ENCODE data around the gene EHHADH. TPM values are rescaled to one million over a fixed set of nuclear protein-coding genes. Genes with fewer than 3 reads are reported as not detected.

EHHADH gene
- total and polyA plus RNA-seq, 2 experiments from 2014 or later, result 2.7 to 3.1 TPM

- peak overlapping the region; percentile 58 for H3K27ac ChIP-seq
- H3K36me3 ChIP-seq (ENCODE audit: low read depth), result no peaks in the 10 kb centered on the region
- no peaks in the 10 kb centered on the region for H4K20me1 ChIP-seq (ENCODE audit: insufficient read depth)
- H3K9me2 ChIP-seq (ENCODE audit: insufficient read depth), result no peaks in the 10 kb centered on the region
- TF ChIP-seq EZH2 (IDR thresholded peaks at IDR 0.05; ENCODE audit: insufficient read depth, poor library complexity, severe bottlenecking) (no peak), EZH2phosphoT487 (IDR thresholded peaks at IDR 0.05; ENCODE audit: insufficient read depth, low read depth) (no peak)
- H3K9me3 ChIP-seq (ENCODE audit: low read depth), result no peaks in the 10 kb centered on the region
- peak; percentile 79 for DNase-seq
- peak overlapping the region; percentile 71 for H2AFZ ChIP-seq
- no peaks in the 10 kb centered on the region for H3K27me3 ChIP-seq (replicated peaks; ENCODE audit: insufficient read depth)
- H3K4me3 ChIP-seq, result peak overlapping the region; percentile 18; the same call in 1 of the 2 replicates
- H3K9ac ChIP-seq, result no peak overlapping the region
- H3K4me2 ChIP-seq (ENCODE audit: unreplicated experiment), result peak overlapping the region; percentile 51
- H3K79me2 ChIP-seq (ENCODE audit: insufficient read depth), result no peaks in the 10 kb centered on the region
- peaks cover 25% of the 10 kb centered on the region for H3K4me1 ChIP-seq (ENCODE audit: insufficient read depth)
- in situ Hi-C loops (cut with MboI), result no loop called here
- peaks cover 24% of the 10 kb centered on the region for H3F3A ChIP-seq (ENCODE audit: insufficient read depth)
Measured at GRCh38 chr3:185225523-185225922, 28.3 kb downstream of the EHHADH start.

DNA sequence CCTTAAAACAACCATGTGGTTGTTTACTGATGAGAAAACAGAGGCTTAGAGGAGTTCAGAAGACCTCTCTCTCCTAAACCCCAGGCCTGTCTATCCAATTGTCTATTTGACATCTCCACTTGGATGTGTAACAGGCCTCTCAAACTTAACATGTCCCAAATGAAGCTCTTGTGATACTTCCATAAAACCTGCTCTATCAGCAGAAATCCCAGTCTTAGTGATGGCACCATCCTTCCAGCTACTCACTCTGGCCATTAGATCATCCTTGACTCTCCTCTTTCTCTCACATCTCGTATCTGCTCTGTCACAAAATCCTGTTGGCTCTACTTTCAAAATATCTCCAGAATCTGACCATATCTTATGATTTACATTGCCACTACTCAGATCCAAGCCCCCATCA lies 28.8 kb downstream of the EHHADH start:
- Histone ChIP-seq H4K20me1 (ENCODE audit: insufficient read depth) (no peaks in the 10 kb centered on the region), H3K9me3 (ENCODE audit: low read depth) (no peaks in the 10 kb centered on the region), H3K9ac (no peak overlapping the region), H2AFZ (peak overlapping the region; percentile 71), H3F3A (ENCODE audit: insufficient read depth) (peaks cover 24% of the 10 kb centered on the region), H3K36me3 (ENCODE audit: low read depth) (no peaks in the 10 kb centered on the region), H3K27me3 (replicated peaks; ENCODE audit: insufficient read depth) (no peaks in the 10 kb centered on the region), H3K4me1 (ENCODE audit: insufficient read depth) (peaks cover 25% of the 10 kb centered on the region), H3K4me3 (peak overlapping the region; percentile 14; the same call in 1 of the 2 replicates), H3K27ac (peak overlapping the region; percentile 58), H3K79me2 (ENCODE audit: insufficient read depth) (no peaks in the 10 kb centered on the region), H3K4me2 (ENCODE audit: unreplicated experiment) (peak overlapping the region; percentile 51), H3K9me2 (ENCODE audit: insufficient read depth) (no peaks in the 10 kb centered on the region)
- 58% methylated on average over 1 of the region's 1 CpG for WGBS, 2 experiments (ENCODE audit: low coverage in 1 of 2, low lambda C conversion rate in 2 of 2, missing lambda C conversion rate in 2 of 2)
- TF ChIP-seq EZH2 (IDR thresholded peaks at IDR 0.05; ENCODE audit: insufficient read depth, poor library complexity, severe bottlenecking) (no peak), EZH2phosphoT487 (IDR thresholded peaks at IDR 0.05; ENCODE audit: insufficient read depth, low read depth) (no peak)
- DNase-seq, result peak; percentile 38
- in situ Hi-C loops (cut with MboI), result no loop called here

DNA sequence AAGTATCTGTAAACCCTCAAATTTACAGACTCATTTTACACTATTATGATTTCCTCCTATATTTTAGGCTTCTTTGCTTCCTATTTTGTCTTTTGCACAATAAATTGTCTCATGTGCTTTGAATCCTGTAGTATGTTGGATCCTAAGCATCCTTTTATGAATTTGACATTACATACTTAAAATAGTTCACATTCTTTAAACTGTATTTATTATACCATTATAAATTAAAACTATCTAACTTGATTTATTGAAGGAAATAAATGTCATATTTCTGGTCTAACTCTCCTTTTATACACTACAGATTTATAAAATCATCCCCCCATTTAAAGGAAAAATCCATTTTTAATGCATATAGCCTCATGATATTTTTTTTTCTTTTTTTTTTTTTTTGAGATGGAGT lies 32.6 kb downstream of the EHHADH start:
- in situ Hi-C loops (cut with MboI), result no loop called here
- no peak overlapping the region for H3K4me2 ChIP-seq (ENCODE audit: unreplicated experiment)
- no peak overlapping the region for H3K9ac ChIP-seq
- H3K4me1 ChIP-seq (ENCODE audit: insufficient read depth), result peaks cover 16% of the 10 kb centered on the region
- H4K20me1 ChIP-seq (ENCODE audit: insufficient read depth), result no peaks in the 10 kb centered on the region
- H3K4me3 ChIP-seq, result no peak overlapping the region
- TF ChIP-seq EZH2phosphoT487 (IDR thresholded peaks at IDR 0.05; ENCODE audit: insufficient read depth, low read depth) (no peak), EZH2 (IDR thresholded peaks at IDR 0.05; ENCODE audit: insufficient read depth, poor library complexity, severe bottlenecking) (no peak)
- H2AFZ ChIP-seq, result no peak overlapping the region
- no peaks in the 10 kb centered on the region for H3K36me3 ChIP-seq (ENCODE audit: low read depth)
- no peak for DNase-seq
- no peaks in the 10 kb centered on the region for H3K79me2 ChIP-seq (ENCODE audit: insufficient read depth)
- no peaks in the 10 kb centered on the region for H3K9me2 ChIP-seq (ENCODE audit: insufficient read depth)
- H3K27me3 ChIP-seq (replicated peaks; ENCODE audit: insufficient read depth), result no peaks in the 10 kb centered on the region
- peaks cover 18% of the 10 kb centered on the region for H3F3A ChIP-seq (ENCODE audit: insufficient read depth)
- no peaks in the 10 kb centered on the region for H3K9me3 ChIP-seq (ENCODE audit: low read depth)
- no peak overlapping the region for H3K27ac ChIP-seq

DNA sequence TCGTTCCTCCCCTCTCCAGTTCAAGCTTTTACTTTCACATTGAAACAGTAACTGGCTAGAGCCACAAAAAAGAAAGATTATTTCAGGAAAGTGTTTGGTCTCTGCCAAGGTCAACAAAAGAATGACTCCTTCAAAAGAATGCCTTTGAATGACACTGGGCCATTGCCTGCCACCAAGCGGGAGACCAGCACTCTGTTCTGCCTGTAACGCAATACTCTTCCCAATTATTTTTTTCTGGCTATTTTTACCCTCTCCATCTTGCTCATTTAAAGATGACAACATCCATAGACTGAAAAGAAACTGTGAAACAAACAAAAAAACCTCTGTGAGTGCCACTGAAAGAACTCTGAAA lies 37.3 kb downstream of the EHHADH start:
- no peaks in the 10 kb centered on the region for H3K36me3 ChIP-seq (ENCODE audit: low read depth)
- peak overlapping the region; percentile 22 for H2AFZ ChIP-seq
- H3K27me3 ChIP-seq (replicated peaks; ENCODE audit: insufficient read depth), result no peaks in the 10 kb centered on the region
- no peaks in the 10 kb centered on the region for H3K9me3 ChIP-seq (ENCODE audit: low read depth)
- no peak for DNase-seq
- in situ Hi-C loops (cut with MboI), result no loop called here
- 81 to 82% methylated on average over 3 of the region's 3 CpGs for WGBS, 2 experiments (ENCODE audit: low coverage in 1 of 2, low lambda C conversion rate in 2 of 2, missing lambda C conversion rate in 2 of 2)
- no peak overlapping the region for H3K27ac ChIP-seq
- peak overlapping the region; percentile 0; the same call in 1 of the 2 replicates for H3K9ac ChIP-seq
- H3K79me2 ChIP-seq (ENCODE audit: insufficient read depth), result no peaks in the 10 kb centered on the region
- H4K20me1 ChIP-seq (ENCODE audit: insufficient read depth), result no peaks in the 10 kb centered on the region
- TF ChIP-seq EZH2phosphoT487 (IDR thresholded peaks at IDR 0.05; ENCODE audit: insufficient read depth, low read depth) (no peak), EZH2 (IDR thresholded peaks at IDR 0.05; ENCODE audit: insufficient read depth, poor library complexity, severe bottlenecking) (no peak)
- H3F3A ChIP-seq (ENCODE audit: insufficient read depth), result no peaks in the 10 kb centered on the region
- H3K4me2 ChIP-seq (ENCODE audit: unreplicated experiment), result no peak overlapping the region
- H3K4me1 ChIP-seq (ENCODE audit: insufficient read depth), result no peaks in the 10 kb centered on the region
- H3K4me3 ChIP-seq, result no peak overlapping the region
- no peaks in the 10 kb centered on the region for H3K9me2 ChIP-seq (ENCODE audit: insufficient read depth)

Measured in GM23248 (cell line).